Femur (tissue), 1 donor: ENCODE results near the gene KANK4.

Source experiments
- DNase-seq: peaks from one replicate; pipeline ENCODE4 v3.0.0-alpha.2; 2017

Gene KANK4

DNA sequence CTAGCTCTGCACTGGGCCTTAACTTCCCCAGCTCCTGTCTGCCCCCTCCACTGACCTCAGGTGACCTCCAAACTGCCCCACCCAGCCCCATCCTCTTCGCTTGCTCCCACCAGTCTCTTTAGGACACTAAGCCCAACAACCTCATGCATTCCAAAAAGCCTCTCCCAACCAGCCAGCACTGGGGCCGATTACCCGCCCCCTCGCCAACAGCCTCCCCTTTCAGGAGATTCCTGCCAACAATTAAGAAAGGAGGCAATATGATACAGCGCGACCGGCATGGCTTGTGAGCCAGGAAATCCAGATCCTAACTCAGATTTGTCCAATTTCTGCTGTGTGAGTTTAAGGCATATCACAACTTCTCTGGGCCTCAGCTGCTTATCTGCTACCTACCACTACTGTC lies 14.7 kb downstream of the KANK4 start:
- no peak for DNase-seq

DNA sequence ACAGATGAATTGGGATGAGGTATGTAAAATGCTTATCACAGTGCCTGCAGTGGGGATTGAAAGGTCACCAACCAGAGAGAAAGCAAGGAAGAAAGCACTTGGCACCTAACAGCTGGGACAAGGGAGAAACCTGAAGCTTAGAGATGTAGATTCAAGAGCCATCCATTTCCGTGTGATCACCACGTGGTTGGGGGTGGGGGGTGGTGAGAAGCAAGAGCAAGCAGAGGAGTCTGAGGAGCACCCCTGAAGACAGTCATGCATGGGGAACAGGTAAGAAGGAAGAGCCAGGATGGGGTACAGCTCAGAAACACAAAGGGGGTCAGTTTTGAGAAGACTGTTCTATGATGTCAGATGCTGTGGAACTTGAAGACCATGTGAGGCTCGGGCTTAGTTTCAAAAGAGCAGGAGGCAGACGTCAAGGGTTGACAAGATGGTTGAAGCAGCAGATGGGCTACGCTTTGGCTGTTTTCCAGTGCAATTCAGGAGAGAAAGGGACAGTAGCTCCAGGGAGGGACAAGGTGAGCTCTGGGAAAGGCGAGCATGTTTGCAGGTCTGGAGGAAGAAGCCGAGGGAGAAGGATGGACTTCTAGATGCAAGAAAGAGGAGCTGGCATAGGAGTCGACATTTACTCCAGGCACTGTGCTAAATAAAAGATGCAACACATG lies 17.4 kb downstream of the KANK4 start:
- DNase-seq: no peak

- peak; percentile 67 for DNase-seq
Observed at GRCh38 chr1:62299426-62300200, 19.6 kb downstream of the KANK4 start.

GRCh38 chr1:62295921-62296491 lies 23.2 kb downstream of the KANK4 start:
- no peak for DNase-seq

DNA sequence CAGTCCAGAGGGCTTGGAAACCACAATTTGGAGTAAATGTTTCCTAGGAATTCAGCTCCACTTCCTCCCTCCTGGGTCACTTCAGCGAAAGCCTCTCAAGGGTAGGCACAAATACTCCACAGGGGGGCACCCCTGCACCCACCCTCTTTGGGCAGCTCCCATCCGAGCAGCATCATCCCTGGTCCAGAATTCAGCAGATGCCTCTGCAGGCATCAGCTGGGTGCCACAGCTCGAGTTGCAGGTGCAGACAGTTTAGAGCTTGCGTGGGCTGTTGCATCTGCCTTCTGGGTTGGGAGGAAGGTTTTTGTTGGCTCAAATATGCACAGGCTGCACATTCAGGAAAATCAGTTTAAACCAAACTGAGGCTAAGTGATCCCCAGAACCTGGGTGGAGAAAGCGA lies 25.0 kb downstream of the KANK4 start:
- DNase-seq: no peak

DNA sequence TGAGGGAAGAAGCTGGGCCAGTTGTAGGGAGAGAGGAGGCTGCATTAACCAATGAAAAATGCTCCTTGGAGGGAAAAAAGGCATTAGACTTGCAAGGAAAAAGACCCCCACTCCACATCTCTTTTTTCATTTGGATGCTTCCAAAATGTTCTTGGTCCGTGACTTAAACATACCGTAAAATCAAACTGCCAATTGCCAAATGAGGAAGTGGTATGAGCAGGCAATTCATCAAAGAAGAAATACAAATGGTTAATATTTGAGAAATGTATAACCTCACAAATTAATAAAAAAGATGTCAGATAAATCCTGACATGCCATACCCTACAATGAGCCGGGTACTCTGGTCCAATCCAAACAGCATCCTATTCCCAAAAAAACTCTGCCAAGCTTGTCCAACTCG lies 30.6 kb downstream of the KANK4 start:
- DNase-seq: no peak

DNA sequence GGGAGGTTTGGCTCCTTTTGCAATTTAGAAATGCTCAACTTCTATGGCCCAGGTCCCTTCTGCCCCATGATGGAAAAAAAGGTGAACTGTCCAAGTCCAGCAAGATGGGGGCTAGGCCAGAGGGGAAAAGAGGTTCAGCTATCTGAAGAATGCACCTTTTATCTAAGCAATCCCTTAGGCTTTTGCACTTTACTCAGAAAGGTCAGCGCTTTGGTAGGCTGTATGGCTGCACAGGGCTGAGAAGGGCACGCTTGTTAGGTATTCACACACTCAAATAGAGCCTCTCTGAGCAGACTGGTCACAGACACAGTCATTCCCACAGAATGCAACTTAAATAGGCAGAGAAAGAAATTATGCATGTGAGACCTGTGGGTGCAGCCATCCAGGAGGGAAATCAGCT lies 31.0 kb downstream of the KANK4 start:
- DNase-seq: no peak

DNA sequence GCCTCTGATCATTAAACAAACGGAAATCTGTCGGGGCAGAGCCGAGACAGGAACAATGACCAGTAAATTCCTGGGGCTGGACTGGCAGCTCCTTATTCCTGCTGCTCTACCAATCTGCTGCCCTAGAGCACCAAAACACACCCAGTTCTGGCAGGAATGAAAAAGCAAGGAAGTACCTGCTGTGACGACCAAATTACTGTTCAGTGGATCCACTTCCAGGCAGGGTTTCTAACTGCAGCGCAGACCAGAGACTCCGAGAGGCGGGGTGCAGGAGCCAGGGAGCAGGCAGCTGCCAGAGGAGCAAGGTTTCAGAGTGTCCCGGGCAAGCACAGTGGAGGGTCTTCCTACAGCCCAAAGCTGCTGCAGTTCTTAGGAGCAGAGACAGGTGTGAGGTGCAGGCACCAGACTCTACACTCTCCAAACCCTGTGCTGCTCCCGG lies 32.4 kb downstream of the KANK4 start:
- DNase-seq: no peak

- no peak for DNase-seq
Observed at GRCh38 chr1:62285984-62286785, 33.0 kb downstream of the KANK4 start.

- DNase-seq: no peak
Observed at GRCh38 chr1:62285440-62285839, 33.8 kb downstream of the KANK4 start.

GRCh38 chr1:62283986-62284385 lies 35.2 kb downstream of the KANK4 start:
- no peak for DNase-seq

DNA sequence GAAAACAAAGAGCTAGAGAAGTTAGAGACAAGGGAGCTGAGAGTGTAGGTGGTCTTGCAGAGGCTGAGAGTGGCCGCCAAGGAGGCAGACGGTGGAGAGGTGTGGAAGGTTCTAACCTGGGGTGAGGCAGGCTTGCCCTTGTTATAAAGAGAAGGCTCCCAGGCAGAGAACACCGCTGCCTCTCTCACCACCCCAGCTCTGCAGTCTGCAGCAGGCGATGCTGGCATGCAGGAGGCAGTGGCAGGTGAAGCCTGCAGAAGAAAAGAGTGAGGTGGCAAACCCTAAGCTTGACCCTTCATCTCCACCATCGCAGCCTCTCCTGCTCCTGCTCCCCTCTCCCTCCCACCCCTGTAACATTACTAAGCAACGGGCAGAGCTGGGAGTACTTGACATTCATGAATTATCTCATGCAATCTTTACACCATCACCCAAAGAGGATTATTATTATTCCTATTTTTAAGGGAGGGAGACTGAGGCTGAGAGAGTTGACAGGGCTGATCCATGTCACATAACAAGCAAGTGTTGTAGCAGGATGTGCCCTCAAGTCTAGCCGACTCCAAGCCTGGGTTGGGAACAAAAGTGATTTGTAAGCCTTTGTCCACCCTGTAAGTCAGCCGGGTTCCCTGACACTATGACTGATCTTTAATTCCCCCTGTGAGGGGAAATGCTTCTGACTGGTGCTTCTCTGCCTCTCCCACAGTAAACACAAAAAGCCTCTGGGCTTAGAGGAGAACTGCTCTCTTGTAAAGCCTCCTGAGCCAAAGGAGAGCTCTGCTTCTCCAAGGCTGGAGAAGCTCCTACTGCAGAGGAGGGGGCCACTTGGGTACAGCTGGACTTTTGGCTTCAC lies 36.1 kb downstream of the KANK4 start:
- no peak for DNase-seq

DNA sequence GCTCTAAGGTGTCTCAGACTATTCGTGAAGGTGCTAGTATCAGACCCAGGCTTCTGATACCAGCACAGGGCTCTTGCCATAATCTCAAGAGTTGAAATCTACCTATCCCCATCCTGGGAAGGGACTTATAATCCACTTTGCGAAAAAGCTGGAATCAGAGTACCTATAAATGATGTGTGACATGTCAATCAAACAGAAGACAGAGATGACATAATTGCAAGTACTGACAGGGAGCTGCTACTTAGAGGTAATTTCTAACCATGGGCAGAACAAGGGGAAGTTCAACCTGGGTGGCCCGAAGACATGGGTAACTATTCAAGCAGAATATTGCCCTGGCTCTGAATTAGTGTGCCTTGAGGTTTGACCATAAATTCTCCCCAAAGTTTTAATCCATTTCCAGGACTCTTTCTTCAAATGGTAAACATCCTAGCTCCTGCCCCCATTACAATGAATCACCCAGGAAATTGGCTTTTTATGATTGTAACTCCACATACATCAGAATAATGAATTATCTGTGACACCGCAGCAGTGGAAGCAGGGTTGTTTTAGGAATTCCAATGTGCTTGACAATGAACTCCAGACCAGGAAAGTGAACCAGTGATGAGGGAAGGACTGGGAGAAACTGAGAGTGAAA lies 37.2 kb downstream of the KANK4 start:
- DNase-seq: no peak

GRCh38 chr1:62280960-62281465 lies 38.2 kb downstream of the KANK4 start:
- no peak for DNase-seq

GRCh38 chr1:62280150-62280549 lies 39.1 kb downstream of the KANK4 start:
- no peak for DNase-seq

DNA sequence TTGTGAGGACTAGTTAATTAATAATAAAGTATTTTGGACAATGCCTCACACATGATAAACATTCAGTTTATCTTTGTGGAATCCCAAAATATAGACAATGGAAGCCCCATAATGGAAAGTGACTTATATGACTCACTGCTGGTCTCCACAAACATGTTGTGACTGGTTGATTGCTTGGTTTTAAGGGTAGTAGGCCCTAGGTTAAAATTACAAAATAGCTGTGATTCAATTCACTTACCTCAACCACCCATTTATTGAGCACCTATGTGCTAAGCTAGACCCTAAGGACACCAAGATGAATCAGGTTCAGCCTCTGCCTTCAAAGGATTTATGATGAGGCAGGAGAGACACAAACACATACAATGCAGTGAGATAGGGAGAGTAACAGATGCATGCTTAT lies 42.4 kb downstream of the KANK4 start:
- no peak for DNase-seq

- peak; percentile 40 for DNase-seq
Observed at GRCh38 chr1:62274496-62275485, 44.4 kb downstream of the KANK4 start.

DNA sequence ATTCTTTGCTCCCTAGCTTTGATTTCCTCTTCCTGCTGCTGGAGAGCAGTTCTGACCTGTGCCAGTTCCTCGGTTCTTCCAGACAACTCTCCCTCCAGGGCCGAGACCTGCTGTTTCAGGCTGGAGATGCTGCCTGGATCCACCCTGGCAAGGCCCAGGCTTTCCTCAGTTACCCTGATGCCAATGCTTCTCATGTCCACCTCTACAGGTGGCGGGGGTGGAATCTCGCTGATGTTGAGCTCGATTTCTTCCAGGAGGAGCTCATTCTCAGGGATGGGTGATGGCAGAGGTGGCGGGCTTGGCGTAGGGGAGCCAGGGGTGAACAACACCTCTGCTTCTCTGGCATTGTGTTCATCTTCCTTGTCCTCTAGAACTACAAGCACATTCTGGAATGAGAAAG lies 45.3 kb downstream of the KANK4 start:
- no peak for DNase-seq

DNA sequence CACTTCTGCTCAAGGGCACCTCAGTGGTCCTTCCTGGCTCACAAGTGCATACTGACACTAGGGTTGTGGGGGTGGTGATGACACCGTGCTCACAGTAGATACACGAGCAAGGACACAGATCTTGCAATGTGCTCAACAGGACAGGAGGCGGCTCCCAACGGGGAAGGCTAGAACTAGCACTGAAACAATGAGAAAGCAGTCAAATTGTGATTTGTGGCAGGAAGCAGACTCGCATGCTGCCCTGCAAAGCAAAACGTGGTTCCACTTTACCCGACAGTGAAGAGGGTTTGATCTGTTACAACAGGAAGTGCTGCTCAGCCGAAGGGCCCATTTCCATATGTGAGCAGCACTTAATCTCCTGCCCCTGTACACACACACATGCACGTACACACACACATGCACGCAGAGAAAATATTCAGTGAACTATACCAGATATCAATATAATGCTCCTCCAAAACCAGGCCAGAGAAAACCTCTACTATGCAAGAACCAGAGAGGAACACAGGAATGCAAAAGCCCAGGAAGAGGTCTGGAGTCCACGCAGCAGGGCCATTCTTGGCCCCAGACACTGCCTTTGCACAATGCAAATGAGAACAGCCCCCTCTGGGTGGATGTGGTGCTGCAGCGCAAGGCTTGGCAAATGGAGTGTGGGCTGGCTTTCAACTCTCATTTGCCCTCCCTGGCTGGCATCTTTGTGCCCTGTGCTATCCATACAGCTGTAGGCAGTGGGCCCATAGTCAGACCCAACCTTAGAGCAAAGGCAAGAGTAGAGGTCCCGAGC lies 47.1 kb downstream of the KANK4 start:
- DNase-seq: no peak

- no peak for DNase-seq
Observed at GRCh38 chr1:62271134-62271533, 48.1 kb downstream of the KANK4 start.
